Brain microvascular endothelial cell (primary cell): ENCODE data around the gene PDLIM1.

ENCODE experiments used
- DNase-seq: peaks from one replicate; pipeline ENCODE4 v3.0.0-alpha.2; 2020
- H3K27ac ChIP-seq: fragments of 250-450 bp; sonication (Bioruptor Pico); 2 replicates; pipeline ENCODE4 v1.5.1; 2020; ENCODE audit warnings: mild to moderate bottlenecking, moderate library complexity
- H3K27me3 ChIP-seq: fragments of 250-450 bp; sonication (Bioruptor Pico); replicated peaks from 2 replicates; pipeline ENCODE4 v1.5.1; 2020; ENCODE audit warnings: mild to moderate bottlenecking
- H3K36me3 ChIP-seq: fragments of 250-450 bp; sonication (Bioruptor Pico); replicated peaks from 2 replicates; pipeline ENCODE4 v1.5.1; 2020; ENCODE audit warnings: mild to moderate bottlenecking
- H3K4me3 ChIP-seq: 2 replicates; pipeline ENCODE4 v1.5.1; 2011; ENCODE audit warnings: low read depth, mild to moderate bottlenecking, control low read depth, low read length, moderate library complexity
- in situ Hi-C: cut with HindIII; loops from 2 replicates; pipeline ENCODE4 v1.10.0; 2017; ENCODE audit warnings: low sequenced_read_pairs, low pct_ligation_motif_present
- TF ChIP-seq, protein P1 (sequence below): IDR thresholded peaks from 2 replicates; pipeline ENCODE4 v1.5.1; 2011; ENCODE audit warnings: low read depth, mild to moderate bottlenecking, moderate library complexity, low read length, control low read depth, inconsistent platforms; ENCODE audit errors: missing control alignments

Gene PDLIM1

DNA sequence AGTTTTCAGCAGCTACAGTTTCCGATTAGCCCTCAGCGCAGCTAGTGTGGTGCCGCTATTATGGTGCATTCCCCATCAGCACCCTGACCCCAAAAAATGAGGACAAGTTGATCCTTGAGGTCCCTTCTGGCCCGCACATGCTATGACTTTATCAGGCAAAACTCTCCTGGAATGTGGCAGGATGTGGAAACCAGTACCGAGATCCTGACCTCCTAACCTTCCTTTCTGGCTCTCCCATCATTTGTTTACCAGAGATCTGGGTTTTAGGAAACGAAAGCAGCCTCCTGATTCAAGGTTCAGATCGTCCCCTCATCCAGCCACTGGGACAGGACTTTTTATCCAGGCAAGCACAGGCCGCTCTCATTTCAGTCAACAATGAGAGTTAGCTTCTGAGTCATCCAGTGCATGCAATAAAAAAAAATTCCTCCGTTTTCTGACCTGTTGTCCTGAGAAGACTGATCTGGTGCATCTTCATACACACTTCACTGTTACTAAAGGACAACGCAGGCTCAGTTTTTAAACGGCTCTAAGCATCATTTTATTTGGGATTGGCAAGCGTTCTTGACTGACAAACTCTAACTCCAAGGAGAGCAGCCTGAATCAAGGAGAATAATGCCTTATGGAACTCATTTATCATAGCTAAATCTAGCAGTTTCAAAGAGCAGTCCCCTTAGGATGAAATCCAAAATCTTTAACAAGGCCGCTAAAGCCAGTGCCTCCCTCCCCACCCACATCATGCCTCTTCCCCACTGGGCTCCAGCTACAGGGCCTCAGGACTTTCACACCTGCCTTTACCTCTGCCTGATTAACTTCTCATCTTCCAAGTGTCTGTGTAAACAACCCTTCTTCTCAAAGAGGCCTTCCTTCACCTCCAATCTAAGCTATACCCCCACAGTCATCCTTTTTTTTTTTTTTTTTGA is 17.1 kb downstream of the PDLIM1 start:
- DNase-seq = peak; percentile 82
- H3K27ac ChIP-seq = peak overlapping the region; percentile 82
- peak overlapping the region; percentile 15 for H3K4me3 ChIP-seq
- H3K36me3 ChIP-seq = no peaks in the 10 kb centered on the region
- in situ Hi-C loops = no loop called here
- no peaks in the 10 kb centered on the region for H3K27me3 ChIP-seq
- TF ChIP-seq, protein P1, sequence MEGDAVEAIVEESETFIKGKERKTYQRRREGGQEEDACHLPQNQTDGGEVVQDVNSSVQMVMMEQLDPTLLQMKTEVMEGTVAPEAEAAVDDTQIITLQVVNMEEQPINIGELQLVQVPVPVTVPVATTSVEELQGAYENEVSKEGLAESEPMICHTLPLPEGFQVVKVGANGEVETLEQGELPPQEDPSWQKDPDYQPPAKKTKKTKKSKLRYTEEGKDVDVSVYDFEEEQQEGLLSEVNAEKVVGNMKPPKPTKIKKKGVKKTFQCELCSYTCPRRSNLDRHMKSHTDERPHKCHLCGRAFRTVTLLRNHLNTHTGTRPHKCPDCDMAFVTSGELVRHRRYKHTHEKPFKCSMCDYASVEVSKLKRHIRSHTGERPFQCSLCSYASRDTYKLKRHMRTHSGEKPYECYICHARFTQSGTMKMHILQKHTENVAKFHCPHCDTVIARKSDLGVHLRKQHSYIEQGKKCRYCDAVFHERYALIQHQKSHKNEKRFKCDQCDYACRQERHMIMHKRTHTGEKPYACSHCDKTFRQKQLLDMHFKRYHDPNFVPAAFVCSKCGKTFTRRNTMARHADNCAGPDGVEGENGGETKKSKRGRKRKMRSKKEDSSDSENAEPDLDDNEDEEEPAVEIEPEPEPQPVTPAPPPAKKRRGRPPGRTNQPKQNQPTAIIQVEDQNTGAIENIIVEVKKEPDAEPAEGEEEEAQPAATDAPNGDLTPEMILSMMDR = no peak

DNA sequence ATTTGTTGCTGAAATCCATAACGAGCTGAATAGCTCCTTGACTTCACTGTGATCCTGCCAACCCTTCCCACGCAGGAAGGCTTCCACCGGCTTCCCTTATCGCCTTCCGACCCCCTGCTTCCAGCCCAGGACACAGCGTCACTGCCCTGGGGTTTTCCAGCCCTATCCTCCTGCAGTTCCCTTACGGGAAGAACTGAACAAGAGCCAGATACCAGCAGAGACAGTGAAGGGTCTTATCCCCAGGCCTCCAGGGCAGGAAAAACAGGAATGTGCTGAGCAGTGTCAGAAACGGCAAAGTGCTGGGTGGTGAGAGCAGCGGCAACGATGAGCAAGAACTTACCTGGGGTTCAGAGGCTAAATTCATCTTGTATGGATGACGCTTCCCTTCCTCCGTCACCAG is 22.4 kb downstream of the PDLIM1 start:
- in situ Hi-C loops = no loop called here
- DNase-seq = peak; percentile 79
- TF ChIP-seq, protein P1 = no peak
- Histone ChIP-seq H3K4me3 (no peak overlapping the region), H3K27me3 (no peaks in the 10 kb centered on the region), H3K27ac (peak overlapping the region; percentile 85), H3K36me3 (peaks cover 10% of the 10 kb centered on the region)

DNA sequence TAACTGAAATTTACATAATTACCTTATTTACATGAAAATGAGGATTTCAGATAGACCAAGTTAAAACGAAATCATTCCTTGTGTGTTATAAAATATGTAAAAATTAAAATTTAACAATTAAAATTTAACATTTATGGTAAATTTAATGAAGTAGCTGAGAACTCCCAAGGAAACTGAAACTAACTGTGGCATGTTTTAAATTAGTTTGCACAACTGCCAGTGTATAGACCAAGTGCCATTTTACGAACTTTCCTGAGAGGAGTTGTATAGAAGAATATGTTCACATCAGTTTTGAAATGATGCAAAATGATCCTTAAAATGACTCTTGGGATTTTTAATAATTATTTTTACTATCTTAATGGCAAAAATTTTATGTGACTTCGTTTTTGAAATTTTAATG is 23.6 kb downstream of the PDLIM1 start:
- H3K27me3 ChIP-seq = no peaks in the 10 kb centered on the region
- TF ChIP-seq, protein P1 = no peak
- in situ Hi-C loops = no loop called here
- DNase-seq = no peak
- peak overlapping the region; percentile 85 for H3K27ac ChIP-seq
- H3K4me3 ChIP-seq = no peak overlapping the region
- peaks cover 12% of the 10 kb centered on the region for H3K36me3 ChIP-seq

DNA sequence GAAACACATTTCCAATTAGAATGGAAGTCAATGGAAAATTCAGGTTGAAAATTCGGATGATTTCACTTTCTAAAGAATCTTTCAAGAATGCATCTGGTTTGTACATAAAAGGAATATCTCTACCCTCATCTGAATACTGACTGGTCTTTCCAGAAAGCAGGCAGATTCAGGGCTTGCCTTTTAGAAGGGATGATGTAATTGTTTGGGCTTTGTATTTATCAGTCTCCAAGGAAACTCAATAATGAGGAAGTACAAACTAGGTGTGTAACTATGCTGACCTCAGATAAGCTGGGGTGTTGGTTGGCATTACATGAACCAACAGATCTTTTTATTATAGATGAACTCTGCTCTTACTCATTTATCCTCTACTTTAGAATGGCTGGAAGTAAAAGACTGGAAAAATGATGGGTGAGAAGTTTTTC is 24.1 kb downstream of the PDLIM1 start:
- peak; percentile 83 for DNase-seq
- TF ChIP-seq, protein P1 = no peak
- Histone ChIP-seq H3K36me3 (peaks cover 14% of the 10 kb centered on the region), H3K4me3 (no peak overlapping the region), H3K27ac (peak overlapping the region; percentile 85), H3K27me3 (no peaks in the 10 kb centered on the region)
- in situ Hi-C loops = no loop called here

DNA sequence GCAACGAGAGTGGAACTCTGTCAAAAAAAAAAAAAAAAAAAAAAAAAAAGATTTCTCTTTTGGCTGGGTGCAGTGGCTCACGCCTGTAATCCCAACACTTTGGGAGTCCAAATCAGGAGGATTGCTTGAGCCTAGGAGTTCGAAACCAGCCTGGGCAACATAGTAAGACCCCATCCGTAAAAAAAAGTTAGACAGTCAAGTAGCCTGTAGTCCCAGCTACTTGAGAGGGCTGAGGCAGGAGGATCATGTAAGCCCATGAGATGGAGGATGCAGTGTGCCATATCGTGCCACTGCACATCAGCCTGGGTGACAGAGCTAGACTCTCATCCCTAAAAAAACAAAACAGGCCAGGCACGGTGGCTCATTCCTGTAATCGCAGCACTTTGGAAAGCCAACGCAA is 25.2 kb downstream of the PDLIM1 start:
- no peaks in the 10 kb centered on the region for H3K27me3 ChIP-seq
- TF ChIP-seq, protein P1 = no peak
- H3K4me3 ChIP-seq = no peak overlapping the region
- no peak for DNase-seq
- in situ Hi-C loops = no loop called here
- no peak overlapping the region for H3K27ac ChIP-seq
- peaks cover 14% of the 10 kb centered on the region for H3K36me3 ChIP-seq
